HepG2 (cell line): ENCODE measurements around the gene ARL3. TPM values are rescaled to one million over a fixed set of nuclear protein-coding genes. Genes with fewer than 3 reads are reported as not detected.
A peak's percentile ranks its signal among the peaks of the same experiment; 100 is the strongest.

Experiments used
- ATAC-seq: fragments of 200-7000 bp; cut with Tn5 transposase; 3 replicates; pipeline ENCODE4 v1.9.1; 2020; ENCODE audit warnings: mild to moderate bottlenecking, moderate library complexity
- BruUV-seq: library from RNA; stranded (reverse); fragments of 400-500 nt; replicated peaks from 2 replicates; lab custom pipeline; 2021; lab: Mats Ljungman, UMichigan
- CTCF ChIA-PET: fragments of 300-600 bp; formaldehyde crosslinking; extraction: SDS; loops from one replicate; lab custom pipeline; 2021; ENCODE audit warnings: low total read pairs, inconsistent platforms, low intra/inter-chr PET ratio; lab: Yijun Ruan, JAX
- POLR2A ChIA-PET: fragments of 350-600 bp; sonication (Branson Sonifier 250); formaldehyde crosslinking; loops from one replicate; lab custom pipeline; 2020; ENCODE audit warnings: antibody characterized with exemption, inconsistent platforms; lab: Yijun Ruan, JAX
- DNase-seq: peaks from one replicate; pipeline ENCODE4 v3.0.0-alpha.2; 2015; ENCODE audit warnings: low spot score
- FAIRE-seq: peaks from 3 replicates; lab custom pipeline; 2011; peaks lifted over from hg19 to GRCh38; lab: Jason Lieb, UNC
- H2AFZ ChIP-seq: one replicate; pipeline ENCODE4 v1.6.1; 2011; ENCODE audit warnings: low read length, inconsistent platforms
- H3K27ac ChIP-seq: fragments of 300-600 bp; 3 replicates; pipeline ENCODE4 v1.8.0; 2011; ENCODE audit warnings: mixed run types, mild to moderate bottlenecking, mixed read lengths, low read length, inconsistent platforms; ENCODE audit not compliant: insufficient read depth; ENCODE audit errors: extremely low read length
- H3K27me3 ChIP-seq, 2 experiments: fragments of 200-600 bp in 1 of 2; 2 replicates in 1 of 2; 3 replicates in 1 of 2; pipeline versions ENCODE4 v1.6.0 to v1.8.0; 2011; ENCODE audit warnings: low read length in 2 of 2, mild to moderate bottlenecking in 2 of 2, moderate library complexity in 2 of 2, inconsistent platforms in 1 of 2; ENCODE audit not compliant: insufficient read depth in 2 of 2, control insufficient read depth in 1 of 2
- H3K36me3 ChIP-seq, 2 experiments: fragments of 200-600 bp in 1 of 2; replicated peaks in 1 of 2; 2 replicates in 1 of 2; 3 replicates in 1 of 2; pipeline versions ENCODE4 v1.5.1 to v1.8.0; 2011; ENCODE audit warnings: low read length in 2 of 2, inconsistent platforms in 1 of 2; ENCODE audit not compliant: insufficient read depth in 2 of 2, control insufficient read depth in 1 of 2
- H3K4me1 ChIP-seq: 2 replicates; pipeline ENCODE4 v1.5.1; 2012; ENCODE audit warnings: low read length, inconsistent platforms; ENCODE audit not compliant: insufficient read depth
- H3K4me2 ChIP-seq: 2 replicates; pipeline ENCODE4 v1.6.0; 2011; ENCODE audit warnings: low read depth, low read length, inconsistent platforms
- H3K4me3 ChIP-seq, 3 experiments: fragments of 200-600 bp in 1 of 3; sonication (generic), shearing (Covaris generic) in 1 of 3; replicated peaks in 1 of 3; 2 replicates each; pipeline ENCODE4 v1.5.1; 2011 to 2016; ENCODE audit warnings: low read length in 3 of 3, inconsistent platforms in 2 of 3, low read depth in 2 of 3, mild to moderate bottlenecking in 2 of 3, control low read depth in 1 of 3, mixed read lengths in 1 of 3; ENCODE audit not compliant: insufficient read depth in 1 of 3
- H3K79me2 ChIP-seq: one replicate; pipeline ENCODE4 v1.6.1; 2011; ENCODE audit warnings: low read length, inconsistent platforms; ENCODE audit not compliant: insufficient read depth
- H3K9ac ChIP-seq: 2 replicates; pipeline ENCODE4 v1.6.0; 2011; ENCODE audit warnings: mild to moderate bottlenecking, low read depth, low read length, inconsistent platforms; ENCODE audit not compliant: insufficient read depth
- H3K9me3 ChIP-seq: 2 replicates; pipeline ENCODE4 v1.5.1; 2012; ENCODE audit warnings: mild to moderate bottlenecking, low read length
- H4K20me1 ChIP-seq: 2 replicates; pipeline ENCODE4 v1.6.0; 2011; ENCODE audit warnings: inconsistent platforms, mild to moderate bottlenecking, low read length, moderate library complexity; ENCODE audit not compliant: insufficient read depth
- KLF6 ChIP-seq: IDR thresholded peaks from 2 replicates; pipeline ENCODE4 v1.8.0; 2016; ENCODE audit warnings: missing biosample characterization, missing genetic modification reagents
- POLR2AphosphoS5 ChIP-seq: IDR thresholded peaks from 2 replicates; pipeline ENCODE4 v1.6.1; 2012; ENCODE audit warnings: low read depth, low read length
- POLR2G ChIP-seq: fragments of 200-400 bp; formaldehyde crosslinking; IDR thresholded peaks from 2 replicates; pipeline ENCODE4 v1.6.1; 2018; ENCODE audit warnings: mild to moderate bottlenecking, low read depth, low read length, moderate library complexity
- ZNF839 ChIP-seq: sonication (generic); formaldehyde crosslinking; IDR thresholded peaks from 2 replicates; pipeline ENCODE4 v1.4.0; 2020; ENCODE audit warnings: missing genetic modification reagents, mild to moderate bottlenecking, borderline replicate concordance
- WGBS: methylation state at CpG from one replicate; pipeline ENCODE4 v1.1.6; 2017; ENCODE audit warnings: low lambda C conversion rate; 5-methylcytosine and 5-hydroxymethylcytosine counted together
- in situ Hi-C: cut with HindIII; loops from 2 replicates; pipeline ENCODE4 v1.10.0; 2017; ENCODE audit warnings: low pct_unique_long_range_greater_than_20kb; ENCODE audit not compliant: extremely low pct_ligation_motif_present
- intact Hi-C: fragments of 100-400 bp; cut with micrococcal nuclease; formaldehyde crosslinking; loops from one replicate; pipeline ENCODE4 v1.10.0; 2022; ENCODE audit not compliant: unreplicated experiment
- polyA plus RNA-seq, 8 experiments: library from polyadenylated mRNA; depleted of rRNA in 3 of 8; stranded (reverse) in 7 of 8; unstranded in 1 of 8; fragments of >200 nt; fragmentation: Illumina TruSeq in 4 of 8; extraction: Trizol in 4 of 8; gene quantifications; 2 replicates each; pipeline versions ENCODE4 v1.2.1 to v1.2.3, GENCODE V29; 2011 to 2016; ENCODE audit warnings: low read depth in 4 of 8, missing spikeins in 1 of 8, mixed read lengths in 1 of 8; ENCODE audit not compliant: insufficient read depth in 1 of 8
- total RNA-seq, 5 experiments: library from RNA; depleted of rRNA; stranded (reverse); fragments of >200 nt; fragmentation: Illumina TruSeq; extraction: Trizol; gene quantifications; 2 replicates each; pipeline ENCODE4 v1.2.3, GENCODE V29; 2016; ENCODE audit warnings: low read depth in 1 of 5

ARL3 gene
- total and polyA plus RNA-seq, 2 of the 13 experiments (the other 11 are each of a cell fraction or from before 2014, with no cell fraction given), result 5.2 to 6.6 TPM

DNA sequence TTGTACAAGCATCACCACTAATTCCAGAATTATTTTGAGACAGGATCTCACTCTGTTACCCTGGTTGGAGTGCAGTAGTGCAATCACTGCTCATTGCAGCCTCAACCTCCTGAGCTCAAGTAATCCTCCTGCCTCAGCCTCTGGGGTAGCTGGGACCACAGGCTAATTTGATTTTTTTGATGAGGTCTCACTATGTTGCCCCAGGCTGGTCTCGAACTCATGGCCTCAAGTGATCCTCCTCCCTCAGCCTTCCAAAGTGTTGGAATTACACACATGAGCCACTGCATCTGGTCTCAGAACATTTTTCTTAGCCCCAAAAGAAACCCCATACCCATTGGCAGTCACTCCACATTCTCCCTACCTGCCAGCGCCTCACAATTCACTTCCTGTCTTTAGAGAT lies 26.0 kb upstream of the ARL3 start:
- Histone ChIP-seq H3K27me3 (no peaks in the 10 kb centered on the region; a peak in 1 of 5 replicates), H3K4me2 (no peak overlapping the region), H3K9me3 (no peaks in the 10 kb centered on the region), H3K9ac (no peak overlapping the region), H3K79me2 (peaks cover 14% of the 10 kb centered on the region), H4K20me1 (no peaks in the 10 kb centered on the region), H3K36me3 (peaks cover 0 to 4% of the 10 kb centered on the region in 2 experiments; a peak in 1 of 5 replicates), H3K4me1 (peaks cover 17% of the 10 kb centered on the region), H2AFZ (no peak overlapping the region), H3K27ac (no peak overlapping the region), H3K4me3 (no peak overlapping the region)
- intact Hi-C loops (loop anchor here (5.0 kb wide), 1 partner anchor 37 kb away; no protein-coding TSS in a partner anchor), in situ Hi-C loops (loop anchor here (10.0 to 25.0 kb wide), 2 partner anchors 75 to 322 kb away; no protein-coding TSS in a partner anchor)
- WGBS, result 100% methylated on average over 2 of the region's 2 CpGs
- no peak for TF ChIP-seq ZNF839 (CRISPR knock-in tag)
- 0 out of 2 replicates have a peak, but pooled peaks have one; percentile 8 for TF ChIP-seq POLR2G
- POLR2A ChIA-PET, result interaction anchor here (1.5 kb wide), 1 partner anchor 29 kb away, joined by 4 read pairs; no protein-coding TSS in a partner anchor
- no peak for ATAC-seq
- DNase-seq, result no peak
- FAIRE-seq, result no peak
- CTCF ChIA-PET, result no interaction called here
- BruUV-seq, result no TSS peak

DNA sequence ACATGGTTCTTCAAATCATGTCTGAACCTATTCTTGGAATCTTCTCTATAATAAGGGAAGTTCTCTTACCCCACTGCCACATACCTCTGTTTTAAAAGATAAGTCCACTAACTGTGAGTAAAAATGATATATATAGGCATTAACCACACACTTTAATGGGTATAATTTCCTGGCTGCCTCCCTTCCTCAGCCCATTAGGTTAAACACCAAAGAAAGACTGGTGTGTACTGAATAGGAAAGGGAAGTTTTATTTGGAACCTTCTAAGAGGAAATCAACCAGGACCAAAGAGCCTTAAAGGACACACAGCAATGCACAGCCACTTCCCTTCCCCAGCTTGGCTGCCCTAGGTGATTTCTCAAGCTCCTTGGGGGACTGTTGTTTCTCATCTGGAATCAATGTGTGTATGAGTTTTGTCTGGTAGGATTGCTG lies 24.5 kb upstream of the ARL3 start:
- POLR2A ChIA-PET, result interaction anchor here (0.6 to 1.8 kb wide), 3 partner anchors 24 to 38 kb away, joined by 3 to 6 read pairs (median 3); partner anchors contain the start of genes ARL3 and SFXN2
- no TSS peak for BruUV-seq
- no peak overlapping the region for H3K27ac ChIP-seq
- ATAC-seq, result no peak
- in situ Hi-C loops, result loop anchor here (25.0 kb wide), 1 partner anchor 324 kb away; no protein-coding TSS in a partner anchor
- no peak overlapping the region for H3K4me3 ChIP-seq
- H2AFZ ChIP-seq, result no peak overlapping the region
- H3K9me3 ChIP-seq, result no peaks in the 10 kb centered on the region
- H3K27me3 ChIP-seq, result no peaks in the 10 kb centered on the region
- intact Hi-C loops, result no loop called here
- H4K20me1 ChIP-seq, result no peaks in the 10 kb centered on the region
- no peak for DNase-seq
- no peak overlapping the region for H3K4me2 ChIP-seq
- no peak overlapping the region for H3K9ac ChIP-seq
- H3K79me2 ChIP-seq, result no peaks in the 10 kb centered on the region
- peaks cover 0 to 8% of the 10 kb centered on the region in 2 experiments; a peak in 3 of 5 replicates for H3K36me3 ChIP-seq
- no peak for FAIRE-seq
- TF ChIP-seq POLR2AphosphoS5, result 0 out of 2 replicates have a peak, but pooled peaks have one; percentile 14
- no peak for TF ChIP-seq KLF6 (CRISPR knock-in tag)
- H3K4me1 ChIP-seq, result peaks cover 9% of the 10 kb centered on the region
- CTCF ChIA-PET, result no interaction called here
